CD4-positive, alpha-beta T cell treated with Interleukin-21 for 1 hour (primary cell): ENCODE data around the gene CFAP90.
A peak's percentile ranks its signal among the peaks of the same experiment; 100 is the strongest.

ENCODE experiments used
- DNase-seq: peaks from one replicate; pipeline ENCODE4 v3.0.0-alpha.2; 2020

The CFAP90 gene, protein sequence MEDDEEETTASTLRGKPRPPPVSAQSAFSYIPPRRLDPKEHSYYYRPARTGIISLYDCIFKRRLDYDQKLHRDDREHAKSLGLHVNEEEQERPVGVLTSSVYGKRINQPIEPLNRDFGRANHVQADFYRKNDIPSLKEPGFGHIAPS

DNA sequence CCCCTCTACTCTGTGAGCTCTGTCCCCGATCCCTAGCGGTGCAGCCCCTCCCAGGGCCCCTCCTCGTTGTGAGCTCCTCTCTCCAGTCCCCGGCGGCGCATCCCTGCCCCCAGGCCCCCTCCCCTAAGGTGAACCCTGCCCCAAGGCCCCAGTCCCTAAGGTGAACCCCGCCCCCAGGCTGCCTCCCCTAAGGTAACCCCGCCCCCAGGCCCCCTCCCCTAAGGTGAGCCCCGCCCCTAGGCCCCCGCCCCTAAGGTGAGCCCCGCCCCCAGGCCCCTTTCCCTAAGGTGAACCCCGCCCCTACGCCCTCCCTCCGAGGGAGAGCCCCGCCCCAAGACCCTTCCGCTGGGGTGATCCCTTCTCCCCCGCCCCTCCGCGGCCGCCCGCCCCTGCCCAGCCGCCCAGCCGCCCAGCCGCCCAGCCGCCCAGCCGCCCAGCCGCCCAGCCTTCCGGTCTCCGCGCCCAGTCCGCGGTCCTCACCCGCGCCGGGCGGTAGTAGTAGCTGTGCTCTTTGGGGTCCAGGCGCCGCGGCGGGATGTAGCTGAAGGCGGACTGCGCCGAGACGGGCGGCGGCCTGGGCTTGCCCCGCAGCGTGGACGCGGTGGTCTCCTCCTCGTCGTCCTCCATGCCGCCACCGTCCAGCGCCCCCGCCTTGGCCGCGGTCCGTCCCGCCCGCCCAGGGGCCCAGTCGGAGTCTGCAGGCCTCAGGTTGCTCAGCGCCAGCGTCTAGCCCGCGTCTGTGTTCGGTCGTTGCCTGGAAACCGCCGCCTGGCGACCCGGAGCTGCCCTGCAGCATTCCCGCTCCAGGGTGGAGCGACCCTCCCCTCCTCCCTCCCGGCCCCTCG lies at the start of gene CFAP90:
Gene CFAP90 (minus strand): TSS at position 739 of the 845 bp plus-strand sequence. CDS start 112 bp downstream, at position 627.
- DNase-seq: peak; percentile 36

DNA sequence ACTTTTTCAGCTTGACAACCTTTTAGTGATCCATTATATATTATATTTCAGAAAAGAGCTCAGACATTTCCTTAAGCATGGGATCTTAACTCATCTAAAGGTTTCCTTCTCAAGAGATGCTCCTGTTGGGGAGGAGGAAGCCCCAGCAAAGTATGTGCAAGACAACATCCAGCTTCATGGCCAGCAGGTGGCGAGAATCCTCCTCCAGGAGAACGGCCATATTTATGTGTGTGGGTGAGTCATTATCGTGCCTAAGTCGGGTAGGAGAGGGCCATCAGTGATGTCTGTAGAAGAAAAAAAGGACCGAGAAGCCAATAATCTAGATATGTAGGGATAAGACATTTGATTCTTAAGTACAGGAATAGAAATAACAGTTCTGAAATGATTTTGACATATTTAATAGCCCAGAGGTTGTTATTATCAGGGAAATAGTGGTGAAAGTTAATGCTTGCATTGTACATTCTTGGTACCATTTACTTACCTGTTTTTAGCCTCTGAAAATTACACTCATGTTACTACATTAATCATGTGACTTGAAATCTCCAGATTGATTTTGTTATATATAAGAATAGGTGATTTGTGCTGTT lies 46.2 kb upstream of the CFAP90 start:
- no peak for DNase-seq

DNA sequence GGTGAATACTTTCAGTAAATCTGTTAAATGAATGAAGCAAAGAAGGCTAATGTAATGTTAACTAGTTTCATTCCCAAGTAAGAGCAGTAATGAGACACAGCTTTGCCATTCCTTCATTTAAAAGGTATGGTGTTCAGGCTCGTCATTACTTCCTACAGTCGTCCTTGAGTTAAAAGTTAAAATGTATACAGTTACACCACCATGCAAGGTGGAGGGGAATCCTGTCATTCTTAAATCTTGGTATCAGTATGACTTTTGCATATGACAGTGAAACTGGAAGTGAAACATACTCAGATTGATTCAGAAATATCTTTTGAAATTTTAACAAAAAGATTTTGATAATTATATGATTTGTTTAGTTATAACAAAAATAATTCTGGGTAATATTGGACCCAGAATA lies 43.9 kb upstream of the CFAP90 start:
- no peak for DNase-seq

DNA sequence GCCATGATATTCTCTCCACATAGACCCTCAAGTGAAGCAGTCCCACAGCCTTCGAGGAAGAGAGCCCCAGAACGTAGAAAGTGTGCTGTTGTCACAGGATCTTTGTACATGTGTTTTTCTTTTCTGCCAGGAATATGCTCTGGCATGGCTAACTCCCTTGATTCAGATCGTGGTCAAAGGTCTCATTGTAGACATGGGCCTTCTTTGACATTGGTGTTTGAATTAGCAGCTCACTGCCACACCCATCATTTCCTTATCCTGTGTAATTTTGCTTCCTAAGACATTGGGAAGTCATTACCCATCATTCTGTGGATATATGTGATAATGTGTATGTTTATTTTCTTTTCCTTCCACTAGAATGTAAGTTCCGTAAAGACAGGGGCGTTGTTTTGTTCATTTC lies 43.5 kb upstream of the CFAP90 start:
- no peak for DNase-seq

DNA sequence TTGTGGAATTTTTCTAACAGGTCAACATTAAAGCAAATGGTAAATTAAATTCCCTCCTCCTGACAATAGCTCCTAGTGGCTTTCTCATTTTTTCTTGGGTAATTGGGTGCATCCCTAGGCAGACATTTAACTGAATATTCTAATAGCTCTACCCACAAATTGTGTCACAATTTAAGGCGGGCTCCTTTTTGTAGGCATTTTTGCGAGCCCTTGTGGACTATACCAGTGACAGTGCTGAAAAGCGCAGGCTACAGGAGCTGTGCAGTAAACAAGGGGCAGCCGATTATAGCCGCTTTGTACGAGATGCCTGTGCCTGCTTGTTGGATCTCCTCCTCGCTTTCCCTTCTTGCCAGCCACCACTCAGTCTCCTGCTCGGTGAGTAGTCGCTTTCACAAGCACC lies 38.0 kb upstream of the CFAP90 start:
- DNase-seq: no peak

DNA sequence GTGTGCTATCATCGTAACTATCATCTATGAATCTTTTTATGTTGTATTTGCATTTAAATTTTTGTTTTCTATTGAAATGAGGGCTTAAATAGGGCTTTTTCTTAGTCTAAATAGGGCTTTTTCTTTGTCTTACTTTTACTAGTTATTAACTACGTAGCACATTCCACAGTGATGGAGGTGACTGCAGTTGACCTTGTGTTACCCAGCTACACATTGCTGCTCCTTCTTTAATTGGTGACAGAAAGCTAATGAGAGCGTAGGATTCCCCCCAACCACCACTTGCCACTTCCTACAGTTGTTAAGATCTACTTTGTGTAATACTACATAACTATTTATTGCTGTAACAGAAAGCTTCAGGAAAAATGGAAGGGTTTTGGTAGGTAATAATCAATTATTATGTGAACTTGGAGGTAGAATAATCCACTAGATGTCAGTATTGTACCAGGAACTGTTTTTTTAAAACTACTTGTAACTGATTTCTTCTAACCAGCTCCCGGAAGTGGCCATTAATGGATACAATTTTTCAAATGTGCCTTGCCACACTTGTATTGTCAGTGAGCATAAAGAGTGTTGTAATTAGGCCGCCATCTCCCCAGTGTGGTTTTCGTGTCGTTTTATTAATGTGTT lies 36.0 kb upstream of the CFAP90 start:
- DNase-seq: peak; percentile 60

DNA sequence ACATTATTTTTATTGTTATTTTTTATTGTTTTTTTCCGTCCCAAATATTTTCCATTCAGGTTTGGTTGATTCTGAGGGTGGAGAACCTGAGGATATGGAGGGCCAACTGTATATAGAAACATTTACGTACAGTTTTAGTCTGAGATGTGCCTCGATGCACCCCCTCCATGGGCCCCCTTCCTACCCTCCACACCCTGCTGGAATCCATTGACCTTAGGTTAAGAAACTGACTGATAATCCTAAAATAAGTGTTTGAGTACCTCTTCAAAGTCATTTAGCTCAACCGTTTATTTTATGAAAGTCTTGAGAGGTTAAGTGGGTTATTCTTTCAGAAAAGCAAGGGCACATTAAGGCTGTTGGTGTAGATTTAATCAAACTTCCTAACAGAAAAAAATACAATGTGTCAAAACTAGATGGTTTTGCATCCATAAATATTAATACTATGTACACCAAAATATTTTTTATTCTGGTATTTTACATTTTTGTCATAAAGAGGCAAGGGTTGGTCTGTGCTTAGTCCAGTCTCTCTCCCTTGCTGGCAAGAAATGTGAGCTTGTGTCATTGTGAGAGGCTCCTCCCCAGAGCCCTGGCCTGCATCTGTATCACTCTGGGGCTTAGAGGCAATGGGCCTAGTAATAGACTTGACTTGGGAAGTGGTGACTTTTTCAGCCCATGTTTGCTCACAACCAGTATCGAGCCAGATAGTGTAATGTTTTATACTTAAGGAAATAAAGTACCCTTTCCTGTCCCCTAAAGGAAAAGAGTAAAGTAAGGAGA lies 33.7 kb upstream of the CFAP90 start:
- no peak for DNase-seq

DNA sequence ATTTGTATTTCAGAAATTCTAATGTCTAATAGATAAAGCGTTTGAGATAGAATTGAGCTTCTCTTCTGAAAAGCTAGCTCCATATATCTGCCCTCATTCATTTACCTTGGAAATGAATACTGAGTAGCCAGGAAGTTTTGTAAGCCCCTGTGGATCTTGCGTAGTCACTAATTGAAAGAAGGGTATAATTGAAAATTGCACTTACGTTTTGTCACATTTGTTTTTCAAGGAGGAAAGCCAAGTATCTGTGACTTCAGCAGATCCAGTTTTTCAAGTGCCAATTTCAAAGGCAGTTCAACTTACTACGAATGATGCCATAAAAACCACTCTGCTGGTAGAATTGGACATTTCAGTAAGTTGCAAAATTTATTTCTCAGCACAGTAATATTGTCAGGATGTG lies 32.0 kb upstream of the CFAP90 start:
- no peak for DNase-seq

DNA sequence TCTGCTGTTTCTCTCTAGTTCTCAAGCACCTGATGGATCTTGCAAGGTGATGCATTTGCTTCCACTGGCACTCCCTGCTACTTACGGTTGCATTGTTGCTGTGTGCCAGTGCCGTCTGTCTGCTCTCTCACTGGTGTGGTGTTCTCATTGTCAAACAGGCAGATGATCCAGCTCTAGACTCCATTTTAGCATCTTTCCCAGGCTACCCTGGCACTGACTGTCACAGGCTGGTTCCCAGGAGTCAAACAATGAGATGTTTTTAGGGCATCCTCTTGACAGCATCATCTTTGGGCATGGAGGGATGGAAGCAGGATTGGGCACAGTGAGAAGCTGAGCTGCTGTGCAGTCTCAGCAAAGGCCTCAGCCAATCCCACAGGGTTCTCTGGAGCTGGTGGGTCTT lies 30.9 kb upstream of the CFAP90 start:
- no peak for DNase-seq

DNA sequence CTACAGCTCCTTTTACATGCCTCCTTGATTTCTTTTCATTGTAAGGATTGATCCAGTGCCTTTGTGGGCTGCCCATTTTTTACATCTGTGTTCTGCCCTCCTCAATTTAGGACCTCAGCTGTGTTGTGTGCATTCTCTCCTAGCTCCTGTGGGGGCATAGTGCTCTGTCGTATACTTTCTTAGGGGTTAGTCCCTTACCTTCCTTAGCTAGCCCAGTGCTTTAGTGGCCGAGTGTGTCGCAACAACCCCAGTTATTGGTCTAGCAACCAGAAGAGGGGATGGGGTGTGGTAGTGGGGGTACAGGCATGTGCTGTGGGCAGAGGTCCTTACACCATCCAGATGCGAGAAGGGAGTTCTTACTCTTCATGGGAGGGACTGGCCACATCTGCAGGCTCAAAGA lies 30.2 kb upstream of the CFAP90 start:
- DNase-seq: no peak

DNA sequence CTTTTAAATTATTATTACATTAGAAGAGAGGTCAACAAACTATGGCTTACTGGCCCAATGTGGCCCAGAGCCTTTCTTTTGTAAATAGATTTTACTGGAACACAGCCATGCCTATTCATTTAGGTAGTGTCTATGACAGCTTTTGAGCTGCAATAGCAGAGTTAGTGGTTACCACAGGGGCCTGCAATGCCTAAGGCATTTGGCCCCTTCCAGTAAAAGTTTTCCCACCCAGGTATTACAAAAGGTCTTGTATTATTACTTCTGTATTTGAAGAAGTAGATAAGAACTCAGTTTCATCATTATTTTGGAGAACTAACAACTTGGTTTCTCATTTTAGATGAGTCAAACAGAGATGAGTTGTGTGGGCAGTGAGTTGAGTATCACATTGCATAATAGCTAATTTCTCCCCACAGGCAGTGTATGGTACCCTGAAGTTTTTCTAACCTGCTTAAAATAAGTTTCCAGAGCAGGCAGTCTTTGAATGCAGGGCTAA lies 27.5 kb upstream of the CFAP90 start:
- DNase-seq: no peak

DNA sequence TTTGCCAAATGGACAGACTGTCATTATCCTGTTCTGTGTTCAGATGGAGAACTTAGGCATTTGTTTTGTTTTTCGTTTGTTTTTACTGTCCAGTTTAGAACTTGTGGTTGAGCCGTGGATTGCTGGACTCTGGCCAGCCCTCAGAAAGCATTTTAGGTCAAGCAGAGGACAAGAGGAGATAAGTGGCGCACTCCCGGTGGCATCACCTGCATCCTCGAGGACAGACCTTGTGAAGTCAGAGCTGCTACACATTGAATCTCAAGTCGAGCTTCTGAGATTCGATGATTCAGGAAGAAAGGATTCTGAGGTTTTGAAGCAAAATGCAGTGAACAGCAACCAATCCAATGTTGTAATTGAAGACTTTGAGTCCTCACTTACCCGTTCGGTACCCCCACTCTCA lies 26.9 kb upstream of the CFAP90 start:
- DNase-seq: no peak

DNA sequence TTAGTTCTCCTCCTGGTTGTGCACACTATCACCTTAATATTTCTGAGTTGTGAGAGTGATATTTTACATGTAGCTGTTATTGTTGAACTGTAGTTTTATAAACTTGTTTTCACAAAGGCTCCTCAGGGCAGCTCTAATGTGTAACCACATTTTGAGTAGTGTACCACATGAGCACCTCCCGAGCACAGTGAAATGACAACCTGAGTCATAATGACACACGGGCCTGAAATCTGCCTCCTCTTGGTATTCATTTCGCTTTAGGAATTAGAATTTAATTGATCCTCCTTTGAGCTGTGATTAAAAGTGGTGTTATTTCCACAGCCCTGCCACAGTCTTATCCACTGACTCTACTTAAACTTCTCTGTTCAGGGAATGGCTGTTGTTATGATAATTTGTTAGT lies 25.9 kb upstream of the CFAP90 start:
- DNase-seq: no peak

DNA sequence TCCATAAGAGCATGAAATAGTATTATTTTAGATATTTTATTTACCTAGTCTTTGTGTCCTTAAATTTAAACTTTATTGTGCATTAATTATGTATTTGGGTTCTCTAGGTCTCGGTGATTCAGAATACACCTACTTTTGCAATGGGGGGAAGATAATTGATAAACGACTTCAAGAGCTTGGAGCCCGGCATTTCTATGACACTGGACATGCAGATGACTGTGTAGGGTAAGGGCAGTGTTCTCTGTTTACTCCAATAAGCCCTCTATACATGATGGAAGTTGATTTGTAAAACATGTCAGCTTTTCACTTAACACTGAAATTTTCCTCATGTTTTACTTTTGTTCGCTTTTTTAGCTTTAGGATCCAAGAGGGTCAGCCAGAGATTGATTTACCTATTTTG lies 24.2 kb upstream of the CFAP90 start:
- DNase-seq: no peak

DNA sequence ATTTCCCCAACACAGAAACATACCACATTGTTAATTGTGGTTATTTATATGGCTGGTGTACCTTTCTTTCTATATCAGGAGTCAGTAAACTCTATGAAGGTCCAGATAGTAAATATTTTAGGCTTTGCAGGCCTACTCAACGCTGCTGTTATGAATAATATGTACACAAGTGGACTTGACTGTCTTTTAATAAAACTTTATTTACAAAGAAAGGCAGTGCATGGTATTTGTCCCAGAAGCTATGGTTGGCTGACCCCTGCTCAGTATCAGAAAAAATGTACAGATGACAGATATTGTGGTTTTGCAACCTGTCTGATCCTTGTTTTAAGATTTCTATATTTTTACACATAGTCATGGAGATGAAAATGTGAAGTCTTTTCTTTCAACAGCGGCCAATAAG lies 23.7 kb upstream of the CFAP90 start:
- no peak for DNase-seq

DNA sequence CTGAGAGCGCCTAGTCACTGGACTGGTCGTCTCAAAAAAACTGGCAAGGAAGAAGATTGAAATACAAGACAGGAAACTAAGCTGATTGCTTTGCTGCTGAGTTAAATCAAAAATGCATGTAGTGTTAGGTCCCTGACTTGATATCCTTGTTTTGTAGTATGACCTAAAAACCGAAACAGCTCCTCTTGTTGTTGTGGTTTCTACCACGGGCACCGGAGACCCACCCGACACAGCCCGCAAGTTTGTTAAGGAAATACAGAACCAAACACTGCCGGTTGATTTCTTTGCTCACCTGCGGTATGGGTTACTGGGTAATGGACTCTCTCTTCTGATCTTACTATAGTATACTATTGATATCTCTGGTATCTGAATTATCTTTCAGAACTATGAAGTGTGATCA lies 22.3 kb upstream of the CFAP90 start:
- DNase-seq: peak; percentile 56

DNA sequence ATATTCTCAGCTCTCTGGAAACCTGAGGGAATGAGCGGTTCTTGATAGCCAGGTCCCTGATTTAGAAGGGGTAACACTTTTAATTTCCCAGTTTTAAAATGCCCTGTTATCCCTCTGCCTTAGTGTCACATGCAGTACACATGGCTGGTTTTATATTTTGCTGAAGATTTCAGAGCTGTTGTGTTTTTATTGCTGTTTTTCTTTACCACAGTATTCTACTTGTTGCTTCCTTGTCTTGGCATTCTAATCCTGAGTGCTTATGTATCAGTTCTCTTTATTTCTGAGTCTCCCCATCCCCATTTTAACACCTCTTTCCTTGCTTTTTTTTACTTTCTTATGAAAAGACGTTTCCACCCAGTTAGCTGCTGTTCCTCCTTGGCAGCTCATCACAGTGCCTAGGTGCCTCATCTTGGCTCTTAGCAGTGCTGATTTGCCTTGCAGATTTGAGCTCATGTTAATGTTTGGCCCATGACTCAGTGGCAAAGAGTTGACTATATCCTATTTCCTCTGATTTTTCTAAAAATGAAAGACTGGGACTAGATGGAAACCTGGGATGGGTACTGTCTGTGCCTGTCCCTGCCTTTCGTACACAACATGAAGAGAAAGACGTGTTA lies 21.7 kb upstream of the CFAP90 start:
- DNase-seq: no peak

DNA sequence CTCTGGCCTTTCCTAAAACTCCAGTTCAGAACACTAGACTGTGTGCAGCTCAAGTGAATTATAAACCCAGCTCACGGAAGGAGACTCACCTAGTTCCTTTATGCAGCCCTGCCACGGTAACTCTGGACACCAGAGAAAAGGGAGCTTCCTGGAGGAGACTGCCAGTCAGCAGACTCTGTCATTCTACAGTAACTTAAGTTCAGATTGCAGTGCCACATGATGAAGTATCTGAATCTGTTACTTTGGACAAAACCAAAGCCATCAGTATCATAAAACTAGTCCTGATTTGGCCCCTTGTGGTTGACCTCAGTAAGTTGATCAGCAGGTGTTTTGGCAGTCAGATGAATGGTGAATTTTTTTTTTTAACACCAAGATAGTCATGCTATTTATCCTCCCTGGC lies 20.7 kb upstream of the CFAP90 start:
- DNase-seq: peak; percentile 26

DNA sequence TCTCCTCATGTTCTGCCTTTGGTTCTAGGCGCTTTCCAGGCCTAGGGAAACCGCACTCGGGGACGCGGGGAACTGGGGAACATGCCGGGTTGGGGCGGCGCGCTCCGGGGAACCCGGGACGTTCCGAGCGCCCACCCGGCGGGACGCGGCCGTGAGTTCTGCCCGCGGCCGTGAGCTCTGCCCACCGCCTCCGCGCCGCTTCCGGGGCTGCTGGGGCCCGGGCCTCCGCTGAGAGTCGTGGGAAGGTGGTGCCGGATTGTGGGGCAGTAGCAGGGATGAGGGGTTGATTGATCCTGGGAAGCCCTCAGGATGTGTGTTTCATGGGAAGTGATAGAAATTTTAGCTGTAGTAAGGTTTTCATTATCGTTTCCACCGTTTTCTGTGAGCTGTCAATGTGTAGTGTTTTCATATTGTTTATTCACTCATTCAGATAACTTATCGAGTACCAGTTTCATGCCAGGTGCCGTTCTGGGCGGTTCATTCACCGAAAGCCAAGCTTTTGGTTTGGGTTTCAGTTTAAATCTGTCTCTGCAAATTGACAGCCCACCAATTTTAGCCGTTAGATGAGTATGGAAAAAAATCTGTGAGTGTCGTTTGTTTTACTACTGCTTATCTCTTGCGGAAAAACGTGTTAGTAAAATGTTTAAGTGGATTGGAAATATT lies 18.7 kb upstream of the CFAP90 start:
- peak; percentile 31 for DNase-seq

DNA sequence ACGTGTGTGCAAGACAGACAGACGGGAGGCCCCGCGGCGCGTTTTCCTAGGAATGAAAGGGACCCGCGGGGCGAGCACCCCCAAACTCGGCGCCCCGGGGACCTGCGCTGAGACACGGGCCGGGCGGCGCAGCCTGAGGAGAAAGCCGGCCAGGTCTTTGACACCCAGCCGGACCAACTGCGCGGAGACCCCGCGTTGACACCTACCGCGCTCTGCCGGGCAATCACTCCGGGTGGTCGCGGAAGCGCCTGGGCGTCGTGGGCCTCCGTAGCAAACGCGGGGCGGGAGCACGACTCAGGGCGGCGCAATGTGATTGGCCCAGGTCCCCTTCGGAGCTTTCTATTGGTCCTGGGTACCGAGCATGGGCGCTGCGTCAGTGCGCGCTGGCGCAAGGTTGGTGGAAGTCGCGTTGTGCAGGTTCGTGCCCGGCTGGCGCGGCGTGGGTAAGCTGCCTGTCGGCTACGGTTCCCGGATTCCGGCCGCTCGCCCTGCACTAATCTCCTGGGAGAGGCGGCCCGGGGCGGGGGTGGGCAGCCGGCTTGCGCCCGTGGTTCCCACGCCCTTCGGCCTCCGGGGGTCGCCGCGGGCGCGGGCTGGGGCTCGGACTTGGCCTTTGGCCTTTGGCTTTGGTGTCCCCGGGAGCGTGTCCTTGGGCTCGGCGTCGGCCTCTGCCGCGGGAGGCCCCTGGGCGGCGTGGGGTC lies 18.0 kb upstream of the CFAP90 start, which contains the start of the genes FASTKD3 and MTRR:
Gene FASTKD3 (minus strand): TSS at position 259 of the 701 bp plus-strand sequence. CDS start 948 bp downstream, outside the sequence.
Gene MTRR (plus strand): TSS at position 376 of the 701 bp plus-strand sequence. CDS start 1,647 bp downstream, outside the sequence.
- DNase-seq: peak; percentile 91

DNA sequence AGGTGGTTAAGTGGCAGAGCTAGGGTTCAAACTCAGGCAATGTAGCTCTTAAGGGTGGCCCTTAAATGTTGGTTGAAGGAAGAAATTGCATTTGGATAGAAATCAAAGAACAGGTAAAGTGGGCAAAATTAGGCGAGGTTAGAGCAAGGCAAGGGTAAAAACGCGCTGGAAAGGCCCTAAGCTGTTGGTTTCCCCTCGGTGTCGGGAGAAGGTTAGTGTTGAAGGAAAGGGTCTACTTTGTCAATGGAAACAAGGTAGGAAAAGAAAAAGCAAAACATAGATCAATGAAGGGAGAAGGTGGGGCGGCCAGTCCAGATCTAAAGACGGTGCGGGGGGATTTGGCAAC lies 17.5 kb upstream of the CFAP90 start:
- DNase-seq: no peak
